GM15510 (cell line): Measurements from ENCODE around the gene PYDC2.

Experiments
- POLR2A ChIP-seq: IDR thresholded peaks from 3 replicates; pipeline ENCODE4 v1.6.1; 2011; ENCODE audit warnings: borderline replicate concordance; ENCODE audit not compliant: insufficient read length; ENCODE audit errors: extremely low read depth

PYDC2 gene

GRCh38 chr3:191438150-191438814 lies 22.7 kb upstream of the PYDC2 start:
- TF ChIP-seq POLR2A: no peak

GRCh38 chr3:191440532-191440931 lies 20.4 kb upstream of the PYDC2 start:
- TF ChIP-seq POLR2A: no peak

GRCh38 chr3:191441687-191442086 lies 19.3 kb upstream of the PYDC2 start:
- no peak for TF ChIP-seq POLR2A

GRCh38 chr3:191444569-191444968 lies 16.4 kb upstream of the PYDC2 start:
- TF ChIP-seq POLR2A: no peak

GRCh38 chr3:191449256-191449655 lies 11.7 kb upstream of the PYDC2 start:
- TF ChIP-seq POLR2A: no peak

GRCh38 chr3:191455257-191455952 lies 5.6 kb upstream of the PYDC2 start:
- no peak for TF ChIP-seq POLR2A

GRCh38 chr3:191460360-191460759 lies 603 bp upstream of the PYDC2 start:
- no peak for TF ChIP-seq POLR2A

GRCh38 chr3:191470080-191470479 lies 9.1 kb downstream of the PYDC2 start:
- TF ChIP-seq POLR2A: no peak

GRCh38 chr3:191470545-191470944 lies 9.6 kb downstream of the PYDC2 start:
- no peak for TF ChIP-seq POLR2A

- TF ChIP-seq POLR2A: no peak
Observed at GRCh38 chr3:191473661-191474198, 12.8 kb downstream of the PYDC2 start.

- TF ChIP-seq POLR2A: no peak
Observed at GRCh38 chr3:191476066-191476772, 15.3 kb downstream of the PYDC2 start.

GRCh38 chr3:191484461-191484860 lies 23.5 kb downstream of the PYDC2 start:
- no peak for TF ChIP-seq POLR2A

GRCh38 chr3:191492601-191493000 lies 31.6 kb downstream of the PYDC2 start:
- no peak for TF ChIP-seq POLR2A

GRCh38 chr3:191493336-191493735 lies 32.4 kb downstream of the PYDC2 start:
- TF ChIP-seq POLR2A: no peak
